MM.1S (cell line): Measurements from ENCODE around the gene JAKMIP3.

ENCODE experiments used
- DNase-seq: peaks from one replicate; pipeline ENCODE4 v3.0.0-alpha.2; 2015
- H2AFZ ChIP-seq: fragments of 300-600 bp; sonication (generic); 2 replicates; pipeline ENCODE4 v1.6.0; 2016; ENCODE audit warnings: antibody characterized with exemption, low read length
- H3F3A ChIP-seq: fragments of 300-600 bp; sonication (generic); 2 replicates; pipeline ENCODE4 v1.6.1; 2016; ENCODE audit warnings: mild to moderate bottlenecking, antibody characterized with exemption, low read length, moderate library complexity, mixed read lengths; ENCODE audit not compliant: insufficient read depth
- H3K27ac ChIP-seq: fragments of 300-600 bp; sonication (generic); 2 replicates; pipeline ENCODE4 v1.5.1; 2016; ENCODE audit warnings: mild to moderate bottlenecking, low read length
- H3K27me3 ChIP-seq: fragments of 300-600 bp; sonication (generic); replicated peaks from 2 replicates; pipeline ENCODE4 v1.6.0; 2016; ENCODE audit warnings: low read length; ENCODE audit not compliant: insufficient read depth
- H3K36me3 ChIP-seq: fragments of 300-600 bp; sonication (generic); replicated peaks from 2 replicates; pipeline ENCODE4 v1.6.1; 2016; ENCODE audit warnings: mild to moderate bottlenecking, low read length, mixed read lengths; ENCODE audit not compliant: insufficient read depth
- H3K4me1 ChIP-seq: fragments of 300-600 bp; sonication (generic); 2 replicates; pipeline ENCODE4 v1.6.1; 2016; ENCODE audit warnings: low read length, mixed read lengths
- H3K4me2 ChIP-seq: fragments of 300-600 bp; sonication (generic); 2 replicates; pipeline ENCODE4 v1.6.0; 2016; ENCODE audit warnings: low read depth, low read length
- H3K4me3 ChIP-seq: fragments of 300-600 bp; sonication (generic); 2 replicates; pipeline ENCODE4 v1.5.1; 2016; ENCODE audit warnings: low read length, mixed read lengths
- H3K79me2 ChIP-seq: fragments of 300-600 bp; sonication (generic); 2 replicates; pipeline ENCODE4 v1.6.1; 2016; ENCODE audit warnings: mixed run types, low read length, mixed read lengths
- H3K9ac ChIP-seq: fragments of 300-600 bp; sonication (generic); 2 replicates; pipeline ENCODE4 v1.6.1; 2016; ENCODE audit warnings: low read length, mixed read lengths
- H3K9me2 ChIP-seq: fragments of 300-600 bp; sonication (generic); replicated peaks from 2 replicates; pipeline ENCODE4 v1.6.1; 2016; ENCODE audit warnings: mild to moderate bottlenecking, low read length, mixed read lengths; ENCODE audit not compliant: insufficient read depth
- H3K9me3 ChIP-seq: fragments of 300-600 bp; sonication (generic); replicated peaks from 2 replicates; pipeline ENCODE4 v1.6.1; 2016; ENCODE audit warnings: mild to moderate bottlenecking, low read length, mixed read lengths; ENCODE audit not compliant: insufficient read depth
- H4K20me1 ChIP-seq: fragments of 300-600 bp; sonication (generic); 2 replicates; pipeline ENCODE4 v1.6.1; 2016; ENCODE audit warnings: mild to moderate bottlenecking, low read length, moderate library complexity, mixed read lengths; ENCODE audit not compliant: insufficient read depth
- EZH2 ChIP-seq: fragments of 300-600 bp; sonication (generic); optimal IDR thresholded peaks from 2 replicates; pipeline ENCODE3; 2017; ENCODE audit warnings: low read depth, mild to moderate bottlenecking, antibody characterized with exemption, low read length, mixed read lengths
- EZH2phosphoT487 ChIP-seq: fragments of 300-600 bp; sonication (generic); IDR thresholded peaks from 2 replicates; pipeline ENCODE4 v1.6.1; 2018; ENCODE audit warnings: antibody characterized with exemption, low read length
- TF ChIP-seq, protein P1 (sequence below): fragments of 300-600 bp; sonication (generic); IDR thresholded peaks from 2 replicates; pipeline ENCODE4 v1.5.1; 2016; ENCODE audit warnings: antibody characterized with exemption, low read length, mixed read lengths

JAKMIP3 gene

DNA sequence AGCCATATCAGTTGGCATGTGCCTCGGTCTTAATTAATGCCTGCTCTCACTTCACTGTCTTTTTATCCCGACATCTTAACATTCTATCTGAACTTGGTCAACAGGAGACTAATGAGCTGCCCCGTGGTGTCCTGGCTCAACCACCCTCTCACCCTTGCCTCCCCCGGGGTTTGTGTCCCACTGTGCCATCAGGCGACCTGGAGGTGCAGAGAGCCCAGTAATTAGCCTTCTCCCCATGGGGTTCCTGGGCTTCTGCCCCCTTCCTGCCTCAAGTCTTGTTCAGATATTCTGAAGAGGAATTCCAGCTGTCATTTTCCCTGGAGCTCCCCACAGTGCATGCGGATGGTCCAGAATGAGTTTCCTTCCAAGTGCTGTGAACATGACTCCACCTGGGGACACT lies 10.1 kb upstream of the JAKMIP3 start:
- H3K4me3 ChIP-seq: no peak overlapping the region
- TF ChIP-seq EZH2: no peak
- no peak for TF ChIP-seq EZH2phosphoT487
- TF ChIP-seq, protein P1, sequence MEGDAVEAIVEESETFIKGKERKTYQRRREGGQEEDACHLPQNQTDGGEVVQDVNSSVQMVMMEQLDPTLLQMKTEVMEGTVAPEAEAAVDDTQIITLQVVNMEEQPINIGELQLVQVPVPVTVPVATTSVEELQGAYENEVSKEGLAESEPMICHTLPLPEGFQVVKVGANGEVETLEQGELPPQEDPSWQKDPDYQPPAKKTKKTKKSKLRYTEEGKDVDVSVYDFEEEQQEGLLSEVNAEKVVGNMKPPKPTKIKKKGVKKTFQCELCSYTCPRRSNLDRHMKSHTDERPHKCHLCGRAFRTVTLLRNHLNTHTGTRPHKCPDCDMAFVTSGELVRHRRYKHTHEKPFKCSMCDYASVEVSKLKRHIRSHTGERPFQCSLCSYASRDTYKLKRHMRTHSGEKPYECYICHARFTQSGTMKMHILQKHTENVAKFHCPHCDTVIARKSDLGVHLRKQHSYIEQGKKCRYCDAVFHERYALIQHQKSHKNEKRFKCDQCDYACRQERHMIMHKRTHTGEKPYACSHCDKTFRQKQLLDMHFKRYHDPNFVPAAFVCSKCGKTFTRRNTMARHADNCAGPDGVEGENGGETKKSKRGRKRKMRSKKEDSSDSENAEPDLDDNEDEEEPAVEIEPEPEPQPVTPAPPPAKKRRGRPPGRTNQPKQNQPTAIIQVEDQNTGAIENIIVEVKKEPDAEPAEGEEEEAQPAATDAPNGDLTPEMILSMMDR: no peak
- DNase-seq: no peak

DNA sequence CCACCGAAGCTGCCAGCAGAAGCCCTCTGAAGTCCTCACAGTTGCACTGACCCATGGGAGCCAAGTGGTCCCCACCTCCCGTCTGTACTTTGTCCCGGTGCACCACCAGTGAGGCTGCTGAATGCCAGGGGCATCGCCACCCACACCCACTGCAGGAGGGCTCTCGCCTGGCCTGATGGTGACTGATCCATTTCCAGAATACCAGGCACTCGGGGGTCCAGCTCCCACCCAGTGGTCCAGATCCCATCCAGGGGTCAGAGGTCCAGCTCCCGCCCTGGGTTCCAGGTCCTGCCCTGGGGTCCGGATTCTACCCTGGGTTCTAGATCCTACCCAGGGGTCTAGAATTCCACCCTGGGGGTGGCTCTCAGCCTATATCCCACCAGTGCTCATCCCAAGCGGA lies 9.1 kb upstream of the JAKMIP3 start:
- Histone ChIP-seq H3K4me3 (no peak overlapping the region), H2AFZ (no peak overlapping the region), H3K27ac (no peak overlapping the region), H3K4me2 (no peak overlapping the region), H3K36me3 (no peaks in the 10 kb centered on the region), H3K4me1 (no peaks in the 10 kb centered on the region), H4K20me1 (no peaks in the 10 kb centered on the region), H3K27me3 (peaks cover 7% of the 10 kb centered on the region; the same call in 1 of the 2 replicates), H3K9me2 (no peaks in the 10 kb centered on the region), H3K9me3 (0 out of 2 replicates have a peak, but pooled peaks cover 4% of the 10 kb centered on the region), H3K9ac (no peak overlapping the region), H3K79me2 (no peaks in the 10 kb centered on the region), H3F3A (no peaks in the 10 kb centered on the region)
- TF ChIP-seq, protein P1: no peak
- no peak for TF ChIP-seq EZH2phosphoT487
- no peak for TF ChIP-seq EZH2
- no peak for DNase-seq

More for the DNA sequence above, 10.1 kb upstream of the JAKMIP3 start:
- H2AFZ ChIP-seq: no peak overlapping the region
- no peaks in the 10 kb centered on the region for H3K9me2 ChIP-seq
- H3K36me3 ChIP-seq: no peaks in the 10 kb centered on the region
- H3K9ac ChIP-seq: no peak overlapping the region
- H3K27me3 ChIP-seq: 0 out of 2 replicates have a peak, but pooled peaks cover 4% of the 10 kb centered on the region
- no peak overlapping the region for H3K27ac ChIP-seq
- H4K20me1 ChIP-seq: no peaks in the 10 kb centered on the region
- H3K4me1 ChIP-seq: no peaks in the 10 kb centered on the region
- H3K4me2 ChIP-seq: no peak overlapping the region
- H3F3A ChIP-seq: no peaks in the 10 kb centered on the region
- H3K9me3 ChIP-seq: 0 out of 2 replicates have a peak, but pooled peaks cover 4% of the 10 kb centered on the region
- no peaks in the 10 kb centered on the region for H3K79me2 ChIP-seq

DNA sequence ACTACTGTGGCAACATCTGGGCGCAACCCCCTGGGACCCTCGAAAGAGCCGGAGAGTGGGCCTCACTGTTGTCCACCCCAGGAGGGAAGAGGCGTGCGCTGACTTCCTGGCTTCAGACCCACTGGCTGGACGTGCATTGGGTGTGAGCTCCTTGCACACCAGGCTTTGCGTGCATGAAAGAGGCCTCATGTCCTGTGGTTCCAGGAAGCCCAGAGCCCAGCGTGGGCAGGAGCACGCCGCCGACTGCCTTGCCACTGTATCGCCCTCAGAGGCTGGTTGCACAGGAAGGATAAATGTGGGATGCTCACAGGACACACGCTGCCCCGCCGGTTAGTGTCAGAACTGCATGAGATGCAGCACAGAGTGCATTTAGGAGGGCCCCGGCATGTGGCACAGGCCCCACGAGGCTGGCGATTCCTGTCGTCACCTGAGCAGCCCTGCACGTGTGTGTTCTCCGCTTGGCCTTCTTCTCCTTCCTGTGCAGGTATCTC lies 8.5 kb upstream of the JAKMIP3 start:
- Histone ChIP-seq H3K4me3 (no peak overlapping the region), H3K9me2 (no peaks in the 10 kb centered on the region), H2AFZ (no peak overlapping the region), H3K4me2 (no peak overlapping the region), H3K36me3 (no peaks in the 10 kb centered on the region), H4K20me1 (no peaks in the 10 kb centered on the region), H3K79me2 (no peaks in the 10 kb centered on the region), H3K9ac (no peak overlapping the region), H3K9me3 (0 out of 2 replicates have a peak, but pooled peaks cover 4% of the 10 kb centered on the region), H3K4me1 (no peaks in the 10 kb centered on the region), H3K27me3 (peaks cover 12% of the 10 kb centered on the region; the same call in 1 of the 2 replicates), H3K27ac (no peak overlapping the region), H3F3A (no peaks in the 10 kb centered on the region)
- no peak for DNase-seq
- TF ChIP-seq, protein P1: no peak
- no peak for TF ChIP-seq EZH2
- no peak for TF ChIP-seq EZH2phosphoT487
